Effector memory CD8-positive, alpha-beta T cell (primary cell): ENCODE measurements around the gene LSR.
"Not testable (repeated sequence)": the region's sequence is repeated elsewhere in the genome, so short reads cannot be mapped to it uniquely, and the experiment has no call there.

Source experiments
- ATAC-seq: fragments of 150-1000 bp; cut with Tn5 transposase; replicated peaks from 2 replicates; pipeline ENCODE4 v1.10.0; 2021; ENCODE audit warnings: mild to moderate bottlenecking, moderate library complexity
- DNase-seq, 3 experiments: peaks; one replicate each; pipeline ENCODE4 v3.0.0; 2021
- H3K27ac Mint-ChIP-seq, 2 donors: one replicate each; pipeline ENCODE4 v1.8.0; 2022; ENCODE audit warnings: mild to moderate bottlenecking in 2 of 2, mixed read lengths in 2 of 2, moderate library complexity in 2 of 2
- H3K27me3 Mint-ChIP-seq, 2 donors: one replicate each; pipeline ENCODE4 v1.8.0; 2022; ENCODE audit warnings: mixed read lengths in 2 of 2
- H3K36me3 Mint-ChIP-seq: one replicate; pipeline ENCODE4 v1.8.0; 2022; ENCODE audit warnings: mild to moderate bottlenecking, moderate library complexity, mixed read lengths; ENCODE audit not compliant: insufficient read depth
- H3K4me1 Mint-ChIP-seq, 2 donors: one replicate each; pipeline ENCODE4 v1.8.0; 2022; ENCODE audit warnings: low read depth in 2 of 2, mixed read lengths in 2 of 2
- H3K4me3 Mint-ChIP-seq, 2 donors: one replicate each; pipeline ENCODE4 v1.8.0; 2022; ENCODE audit warnings: mild to moderate bottlenecking in 2 of 2, mixed read lengths in 2 of 2, moderate library complexity in 2 of 2
- H3K9me3 Mint-ChIP-seq, 2 donors: one replicate each; pipeline ENCODE4 v1.8.0; 2022; ENCODE audit warnings: mixed read lengths in 2 of 2

Gene LSR

DNA sequence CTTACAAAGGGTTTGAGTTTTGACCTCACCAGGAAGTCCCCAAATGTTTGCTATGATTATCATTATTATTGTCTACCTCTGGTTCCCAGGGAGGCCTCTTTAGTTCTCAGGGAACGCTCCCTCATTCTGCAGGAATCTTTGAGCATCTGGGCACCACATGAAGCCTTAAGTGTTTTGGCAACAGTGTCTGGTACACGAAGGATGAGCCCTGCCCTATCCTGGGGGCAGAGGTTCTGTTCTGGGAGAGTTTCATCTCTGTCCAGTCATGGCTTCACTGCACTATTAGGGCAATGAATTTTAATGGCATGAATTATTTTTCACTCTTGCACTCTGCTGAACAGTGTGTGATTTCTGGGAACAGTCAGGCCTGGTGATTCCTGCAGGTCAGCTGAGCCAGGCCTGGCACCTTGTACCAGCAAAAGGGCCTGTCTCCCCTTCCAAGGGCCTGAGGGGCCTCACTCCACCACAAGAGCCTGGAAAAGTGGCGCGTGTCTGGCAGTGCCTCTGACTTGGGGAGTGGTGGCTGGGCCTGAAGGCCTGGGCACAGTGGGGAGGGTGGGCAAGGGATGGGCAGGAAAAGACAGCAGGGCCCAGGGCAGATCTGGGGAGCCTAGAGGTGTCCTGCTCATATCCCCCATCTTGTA lies 24.8 kb upstream of the LSR start:
- H3K36me3 Mint-ChIP-seq: no peaks in the 10 kb centered on the region
- peaks cover 0 to 6% of the 10 kb centered on the region in 2 donors for H3K27me3 Mint-ChIP-seq
- ATAC-seq: no peak
- H3K4me3 Mint-ChIP-seq: no peak overlapping the region
- no peak for DNase-seq
- peaks cover 0 to 10% of the 10 kb centered on the region in 2 donors for H3K4me1 Mint-ChIP-seq
- H3K27ac Mint-ChIP-seq: no peak overlapping the region
- no peaks in the 10 kb centered on the region for H3K9me3 Mint-ChIP-seq

DNA sequence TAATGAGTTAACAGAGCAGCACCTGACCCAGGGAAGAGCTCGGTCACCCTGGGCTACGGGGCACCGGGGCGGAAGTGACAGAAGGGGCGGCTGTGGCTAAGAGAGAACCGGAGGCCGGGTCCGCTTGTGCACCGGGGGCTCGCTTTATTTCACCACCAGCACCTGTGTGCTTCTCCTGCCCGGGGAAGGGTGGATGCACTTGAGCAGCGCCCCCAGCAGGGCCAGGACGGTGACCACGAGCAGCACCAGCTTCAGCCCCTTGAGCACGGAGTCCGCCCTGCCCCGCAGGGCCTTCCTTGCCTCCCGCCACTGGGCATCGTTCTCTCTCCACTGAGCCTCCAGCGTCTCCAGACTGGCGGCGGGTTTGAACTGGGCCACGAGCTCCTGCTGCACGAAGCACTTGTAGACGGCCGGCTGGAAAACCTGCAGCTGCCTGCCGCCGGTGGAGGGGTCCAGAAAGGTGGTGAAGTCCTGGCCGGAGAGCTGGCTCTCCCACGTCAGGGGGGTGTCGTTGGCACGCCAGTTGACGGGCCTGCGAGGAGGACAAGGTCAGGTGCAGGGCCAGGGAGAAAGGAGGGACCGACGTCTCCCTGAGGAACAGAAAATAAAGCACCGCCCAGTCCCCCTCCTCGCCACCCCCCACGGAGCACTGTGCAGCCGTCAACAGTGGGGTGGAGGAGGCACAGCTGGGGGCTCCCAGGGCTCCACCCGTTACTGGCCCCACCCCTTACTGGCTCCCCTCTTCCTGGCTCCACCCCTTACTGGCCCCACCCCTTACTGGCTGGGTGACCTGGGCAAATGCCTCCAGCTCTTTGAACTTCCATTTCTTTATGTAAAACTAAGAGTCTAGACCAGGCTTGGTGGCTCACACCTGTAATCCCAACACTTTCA lies 23.9 kb upstream of the LSR start:
- H3K4me3 Mint-ChIP-seq: no peak overlapping the region
- peaks cover 5 to 6% of the 10 kb centered on the region in 2 donors for H3K27me3 Mint-ChIP-seq
- H3K4me1 Mint-ChIP-seq: peaks cover 0 to 10% of the 10 kb centered on the region in 2 donors
- H3K36me3 Mint-ChIP-seq: peaks cover 3% of the 10 kb centered on the region
- H3K9me3 Mint-ChIP-seq: no peaks in the 10 kb centered on the region
- H3K27ac Mint-ChIP-seq: peak overlapping the region in 1 of 2 donors; percentile 73
- DNase-seq (no peak), ATAC-seq (no peak)

DNA sequence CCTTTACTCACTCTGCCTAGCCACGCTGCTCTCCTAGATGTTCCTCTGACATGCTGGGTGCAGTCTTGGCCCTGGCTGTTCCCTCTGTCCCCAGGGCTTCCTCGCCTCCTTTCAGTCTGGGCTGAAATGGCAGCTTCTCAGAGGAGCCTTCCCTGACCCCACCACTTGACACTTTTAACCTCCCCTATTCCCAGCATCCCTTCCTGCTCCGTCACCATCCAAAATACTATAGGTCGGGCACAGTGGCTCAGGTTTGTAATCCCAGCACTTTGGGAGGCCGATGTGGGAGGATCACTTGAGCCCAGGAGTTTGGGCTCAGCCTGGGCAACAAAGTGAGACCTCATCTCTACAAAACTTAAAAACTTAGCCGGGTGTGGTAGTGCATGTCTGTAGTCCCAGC lies 22.9 kb upstream of the LSR start:
- Mint-ChIP-seq H3K9me3 (no peaks in the 10 kb centered on the region), H3K27ac (peak overlapping the region in 1 of 2 donors; percentile 73), H3K36me3 (peaks cover 3% of the 10 kb centered on the region), H3K4me1 (peaks cover 0 to 10% of the 10 kb centered on the region in 2 donors), H3K4me3 (no peak overlapping the region), H3K27me3 (peaks cover 6% of the 10 kb centered on the region in 2 donors)
- ATAC-seq: no peak
- DNase-seq: no peak

DNA sequence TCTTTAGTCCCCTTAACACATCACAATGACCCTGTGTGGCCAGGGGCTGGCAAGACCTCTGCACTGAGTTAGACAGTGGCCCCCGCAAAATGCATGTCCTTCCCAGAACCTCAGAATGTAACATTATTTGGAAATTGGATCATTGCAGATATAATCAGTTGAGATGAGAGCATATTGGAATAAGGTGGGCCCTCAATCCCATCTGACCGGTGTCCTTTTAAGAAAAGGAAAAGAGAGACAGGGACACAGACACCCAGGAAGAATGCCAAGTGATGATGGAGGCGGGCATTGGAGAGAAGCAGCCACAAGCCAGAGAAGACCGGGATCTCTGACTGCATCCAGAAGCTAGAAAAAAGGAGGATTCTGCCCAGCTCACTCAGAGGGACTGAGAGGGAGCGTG lies 22.1 kb upstream of the LSR start:
- H3K27ac Mint-ChIP-seq: no peak overlapping the region
- peaks cover 3% of the 10 kb centered on the region for H3K36me3 Mint-ChIP-seq
- DNase-seq: no peak
- no peak for ATAC-seq
- no peak overlapping the region for H3K4me3 Mint-ChIP-seq
- H3K9me3 Mint-ChIP-seq: no peaks in the 10 kb centered on the region
- peaks cover 0 to 10% of the 10 kb centered on the region in 2 donors for H3K4me1 Mint-ChIP-seq
- H3K27me3 Mint-ChIP-seq: peaks cover 6% of the 10 kb centered on the region in 2 donors

DNA sequence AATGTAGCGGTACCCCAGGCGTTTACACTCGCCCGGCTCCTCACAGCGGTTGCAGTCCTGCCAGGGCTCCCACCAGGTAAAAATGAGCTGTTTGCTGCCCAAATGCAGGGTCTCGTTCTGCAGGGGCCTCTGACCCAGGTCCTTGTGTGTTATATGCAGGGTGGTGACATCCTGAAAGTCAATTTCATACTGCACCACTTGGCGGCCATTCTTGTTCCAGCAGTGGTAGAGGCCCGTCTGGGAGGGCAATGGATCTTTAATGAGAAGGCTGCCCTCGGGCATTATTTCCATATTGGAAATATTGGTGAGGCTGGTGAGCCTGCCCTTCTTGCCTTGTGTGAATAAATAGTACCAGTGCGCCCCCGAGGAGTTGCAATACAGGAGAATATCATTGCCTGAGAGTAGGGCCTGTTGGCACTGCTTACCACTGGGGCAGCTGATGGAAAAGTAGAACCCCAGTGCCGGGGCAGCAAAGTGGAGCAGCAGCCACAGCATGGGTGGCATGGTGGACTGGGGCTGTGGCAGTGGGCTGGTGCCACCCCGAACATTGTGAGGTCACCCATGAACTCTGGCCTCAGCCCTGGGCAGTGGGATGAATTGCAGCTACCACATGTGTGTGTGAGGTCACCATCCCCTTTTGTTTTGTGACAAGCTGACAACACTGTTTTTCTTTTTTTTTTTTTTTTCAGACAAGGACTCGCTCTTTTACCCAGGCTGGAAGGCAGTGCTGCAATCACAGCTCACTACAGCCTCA lies 20.4 kb upstream of the LSR start, which contains the start of gene FAM187B:
FAM187B (minus strand) TSS at position 563 of the 754 bp plus-strand sequence; CDS start at position 504, 59 bp downstream.
- Mint-ChIP-seq H3K9me3 (no peaks in the 10 kb centered on the region), H3K27me3 (peaks cover 6% of the 10 kb centered on the region in 2 donors), H3K27ac (peak within 1 kb of the TSS in 1 of 2 donors; percentile 46), H3K4me1 (peaks cover 0 to 8% of the 10 kb centered on the region in 2 donors), H3K4me3 (no peak within 1 kb of the TSS), H3K36me3 (peaks cover 3% of the 10 kb centered on the region)
- ATAC-seq (no peak), DNase-seq (no peak)

DNA sequence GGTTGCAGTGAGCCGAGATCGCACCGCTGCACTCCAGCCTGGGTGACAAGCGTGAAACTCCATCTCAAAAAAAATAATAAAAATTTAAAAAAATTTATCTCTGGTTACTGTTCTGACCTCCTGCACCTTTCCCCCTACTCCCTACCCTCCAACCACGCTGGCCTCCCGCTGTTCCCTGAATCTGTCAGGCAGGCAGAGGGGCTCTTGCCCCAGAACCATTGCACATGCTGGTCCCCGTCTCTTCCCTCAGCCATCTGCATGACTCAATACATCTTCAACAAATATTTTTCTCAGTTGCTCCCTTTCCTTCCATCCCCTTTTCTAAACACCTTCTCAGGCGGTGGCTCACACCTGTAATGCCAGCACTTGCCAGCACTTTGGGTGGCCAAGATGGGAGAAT lies 19.2 kb upstream of the LSR start:
- Mint-ChIP-seq H3K27ac (no peak overlapping the region), H3K27me3 (peaks cover 6% of the 10 kb centered on the region in 2 donors), H3K4me1 (peaks cover 0 to 6% of the 10 kb centered on the region in 2 donors), H3K4me3 (no peak overlapping the region), H3K9me3 (no peaks in the 10 kb centered on the region), H3K36me3 (peaks cover 3% of the 10 kb centered on the region)
- ATAC-seq (no peak), DNase-seq (no peak)

DNA sequence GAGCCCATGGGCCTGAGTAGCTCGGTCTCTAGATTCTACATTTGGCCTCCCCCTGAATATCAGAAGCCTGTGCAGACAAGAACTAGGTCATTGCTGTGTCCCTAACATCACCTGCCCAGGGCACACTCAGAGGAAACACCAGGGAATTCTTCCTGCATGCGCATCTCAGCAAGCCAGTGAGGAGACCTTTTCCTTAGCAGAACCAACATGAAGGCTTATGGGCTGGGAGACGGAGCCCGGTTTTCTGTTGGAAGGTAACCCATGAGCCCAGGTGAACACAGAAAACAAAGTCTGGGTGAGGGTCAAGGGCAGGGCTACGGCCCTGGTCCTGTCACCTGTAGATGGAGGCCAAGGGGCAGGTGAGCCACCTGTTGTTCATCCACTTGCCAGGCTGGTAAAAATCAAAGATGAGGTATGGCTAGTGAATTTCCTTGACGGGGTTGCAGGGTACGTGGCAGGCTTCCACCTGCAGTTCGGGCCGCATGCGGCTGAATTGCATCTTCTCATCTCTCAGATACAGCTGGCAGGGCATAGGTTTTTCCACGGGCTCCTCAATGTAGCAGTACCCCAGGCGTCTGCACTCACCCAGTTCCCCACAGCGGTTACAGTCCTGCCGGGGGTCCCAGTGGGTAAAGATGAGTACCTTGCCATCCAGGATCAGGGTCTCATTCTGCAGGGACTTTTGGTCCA lies 16.7 kb upstream of the LSR start:
- ATAC-seq: no peak
- no peak for DNase-seq
- Mint-ChIP-seq H3K9me3 (no peaks in the 10 kb centered on the region), H3K36me3 (peaks cover 3% of the 10 kb centered on the region), H3K4me3 (no peak overlapping the region), H3K27ac (peak overlapping the region in 1 of 2 donors; percentile 47), H3K27me3 (peaks cover 0 to 6% of the 10 kb centered on the region in 2 donors), H3K4me1 (peaks cover 0 to 4% of the 10 kb centered on the region in 2 donors)

DNA sequence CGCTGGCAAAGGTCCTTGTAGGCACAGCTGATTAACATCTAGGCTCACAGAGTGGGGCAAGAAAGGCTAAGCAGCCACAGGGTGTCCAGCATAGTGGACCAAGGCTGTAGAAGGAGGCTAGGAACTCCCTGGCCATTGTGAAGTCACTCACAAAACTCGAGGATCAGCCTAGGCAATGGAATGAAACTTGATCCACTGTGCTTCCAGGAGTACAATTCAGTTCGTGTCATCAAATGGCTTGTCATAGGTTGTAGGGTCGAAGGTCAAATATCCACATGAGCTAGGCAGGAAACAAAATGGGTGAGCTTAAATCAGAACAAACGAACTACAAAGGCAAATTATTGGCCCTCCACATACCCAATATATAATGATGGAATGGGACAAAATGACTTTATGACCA lies 15.9 kb upstream of the LSR start:
- H3K4me3 Mint-ChIP-seq: no peak overlapping the region
- no peak for ATAC-seq
- H3K27me3 Mint-ChIP-seq: peaks cover 0 to 6% of the 10 kb centered on the region in 2 donors
- no peaks in the 10 kb centered on the region for H3K9me3 Mint-ChIP-seq
- H3K36me3 Mint-ChIP-seq: peaks cover 3% of the 10 kb centered on the region
- peak overlapping the region in 1 of 2 donors; percentile 47 for H3K27ac Mint-ChIP-seq
- DNase-seq: no peak
- H3K4me1 Mint-ChIP-seq: peaks cover 0 to 4% of the 10 kb centered on the region in 2 donors

DNA sequence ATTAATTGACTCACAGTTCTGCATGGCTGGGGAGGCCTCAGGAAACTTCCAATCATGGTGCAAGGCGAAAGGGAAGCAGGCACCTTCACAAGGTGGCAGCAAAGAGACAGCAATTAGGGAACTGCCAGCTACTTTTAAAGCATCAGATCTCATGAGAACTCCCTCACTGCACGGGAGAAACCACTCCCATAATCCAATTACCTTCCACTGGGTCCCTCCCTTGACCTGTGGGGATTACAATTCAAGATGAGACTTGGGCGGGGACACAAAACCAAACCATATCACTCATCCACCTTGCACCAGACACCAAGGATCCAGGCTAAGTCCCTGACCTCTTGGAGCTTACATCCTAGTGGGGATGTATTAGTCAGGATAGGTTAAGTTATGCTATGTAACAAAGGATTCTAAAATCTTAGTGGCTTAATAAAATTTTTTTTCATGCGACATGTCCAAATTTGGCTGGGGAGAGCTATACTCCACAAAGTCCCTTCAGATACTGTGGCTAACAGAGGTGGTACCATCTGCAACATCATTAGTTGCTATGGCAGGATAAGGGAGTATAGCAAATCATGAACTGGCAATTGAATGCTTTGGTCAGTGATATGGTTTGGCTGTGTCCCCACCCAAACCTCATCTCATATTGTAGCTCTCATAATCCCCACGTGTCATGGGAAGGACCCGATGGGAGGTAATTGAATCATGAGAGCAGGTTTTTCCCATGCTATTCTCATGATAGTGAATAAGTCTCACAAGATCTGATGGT lies 12.0 kb upstream of the LSR start:
- Mint-ChIP-seq H3K4me1 (peaks cover 14 to 20% of the 10 kb centered on the region in 2 donors), H3K4me3 (no peak overlapping the region), H3K27ac (no peak overlapping the region), H3K27me3 (peaks cover 0 to 11% of the 10 kb centered on the region in 2 donors), H3K36me3 (no peaks in the 10 kb centered on the region), H3K9me3 (peaks cover 0 to 3% of the 10 kb centered on the region in 2 donors)
- no peak for ATAC-seq
- DNase-seq: peak in 1 of 3 experiments; percentile 16

DNA sequence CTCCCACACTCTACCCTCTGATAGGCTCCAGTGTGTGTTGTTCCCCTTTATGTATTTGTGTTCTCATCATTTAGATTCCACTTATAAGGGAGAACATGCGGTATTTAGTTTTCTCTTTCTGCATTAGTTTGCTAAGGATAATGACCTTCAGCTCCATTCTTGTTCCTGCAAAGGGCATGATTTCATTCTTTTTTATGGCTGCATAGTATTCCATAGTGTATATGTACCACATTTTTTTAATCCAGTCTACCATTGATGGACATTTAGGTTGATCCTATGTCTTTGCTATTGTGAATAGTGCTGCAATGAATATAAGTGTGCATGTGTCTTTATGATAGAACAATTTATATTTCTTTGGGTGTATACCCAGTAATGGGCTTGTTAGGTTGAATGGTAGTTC lies 9.2 kb upstream of the LSR start:
- H3K27me3 Mint-ChIP-seq: peaks cover 2 to 21% of the 10 kb centered on the region in 2 donors
- H3K9me3 Mint-ChIP-seq, DNase-seq, H3K36me3 Mint-ChIP-seq, ATAC-seq: not testable (repeated sequence)
- peak overlapping the region; percentile 91 to 95 for H3K27ac Mint-ChIP-seq
- peaks cover 14 to 19% of the 10 kb centered on the region in 2 donors for H3K4me1 Mint-ChIP-seq
- peak overlapping the region; percentile 39 to 61 for H3K4me3 Mint-ChIP-seq

DNA sequence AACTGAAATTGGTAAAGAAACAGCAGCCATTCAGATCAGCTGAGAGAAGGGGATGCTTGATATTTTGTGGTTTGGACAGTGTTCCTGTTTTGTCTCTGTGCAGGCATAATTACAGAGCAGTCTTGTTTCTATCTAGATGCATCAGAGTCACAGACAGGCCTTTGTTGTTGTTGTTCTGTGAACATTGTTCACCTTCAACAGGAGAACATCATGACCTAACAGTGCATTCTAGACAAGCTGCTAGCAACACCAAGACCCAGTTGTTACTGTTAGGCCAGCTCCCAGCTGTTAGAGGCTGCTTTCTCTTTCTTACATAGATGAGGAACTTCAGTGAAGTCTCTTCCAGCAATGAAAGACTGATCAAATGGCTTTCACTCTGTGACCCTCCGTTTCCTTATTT lies 8.5 kb upstream of the LSR start:
- Mint-ChIP-seq H3K27me3 (peaks cover 6 to 21% of the 10 kb centered on the region in 2 donors), H3K36me3 (no peaks in the 10 kb centered on the region), H3K27ac (peak overlapping the region; percentile 91 to 95), H3K4me1 (peaks cover 14 to 19% of the 10 kb centered on the region in 2 donors), H3K9me3 (peaks cover 0 to 3% of the 10 kb centered on the region in 2 donors), H3K4me3 (peak overlapping the region; percentile 39 to 61)
- DNase-seq (peak in 2 of 3 experiments; percentile 15 to 16), ATAC-seq (peak; percentile 95)

DNA sequence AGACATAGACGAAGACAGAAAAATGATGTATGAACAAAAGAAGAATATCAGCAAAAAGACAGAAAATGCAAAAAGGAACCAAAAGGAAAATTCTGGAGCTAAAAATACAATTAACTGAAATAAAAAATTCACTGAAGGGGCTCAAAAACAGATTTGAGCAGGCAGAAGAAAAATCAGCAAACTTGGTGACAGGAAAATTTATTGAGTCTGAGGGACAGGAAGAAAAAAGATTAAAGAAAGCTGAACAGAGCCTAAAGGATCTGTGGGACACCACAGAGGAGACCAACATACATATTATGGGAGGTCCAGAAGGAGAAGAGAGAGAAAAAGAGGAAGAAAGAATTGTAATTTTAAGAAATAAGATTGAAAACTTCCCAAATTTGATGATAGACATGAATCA lies 7.4 kb upstream of the LSR start:
- peaks cover 0 to 3% of the 10 kb centered on the region in 2 donors for H3K9me3 Mint-ChIP-seq
- H3K27ac Mint-ChIP-seq: peak overlapping the region in 1 of 2 donors; percentile 20
- ATAC-seq (no peak), DNase-seq (no peak)
- peaks cover 6 to 26% of the 10 kb centered on the region in 2 donors for H3K27me3 Mint-ChIP-seq
- peaks cover 14 to 18% of the 10 kb centered on the region in 2 donors for H3K4me1 Mint-ChIP-seq
- peak overlapping the region in 1 of 2 donors; percentile 39 for H3K4me3 Mint-ChIP-seq
- H3K36me3 Mint-ChIP-seq: no peaks in the 10 kb centered on the region
